Omental fat pad (tissue), 4 donors: ENCODE measurements around the gene NDUFS3. TPM values are rescaled to one million over a fixed set of nuclear protein-coding genes. Genes with fewer than 3 reads are reported as not detected.

Experiments used
- ATAC-seq: fragments of 150-250 bp; one replicate; pipeline ENCODE4 v1.9.1; 2016; ENCODE audit warnings: mild to moderate bottlenecking, moderate library complexity; ENCODE audit not compliant: low FRiP score
- DNase-seq: peaks from one replicate; pipeline ENCODE4 v3.0.0-alpha.2; 2019; ENCODE audit warnings: low spot score
- total RNA-seq, 4 donors: library from RNA; depleted of rRNA; stranded (reverse); fragments of >200 nt; gene quantifications; one replicate each; pipeline ENCODE4 v1.1.0, GENCODE V29; 2016
- TF ChIP-seq, protein P1 (sequence below), 3 donors: fragments of 450-650 bp; IDR thresholded peaks; one replicate each; pipeline ENCODE4 v1.5.1; 2016 to 2017; ENCODE audit warnings: antibody characterized with exemption in 3 of 3, mild to moderate bottlenecking in 3 of 3, moderate library complexity in 2 of 3

NDUFS3 gene
- total RNA-seq, 4 donors from 2014 or later: 46.4 to 51.9 (median 48.6) TPM

DNA sequence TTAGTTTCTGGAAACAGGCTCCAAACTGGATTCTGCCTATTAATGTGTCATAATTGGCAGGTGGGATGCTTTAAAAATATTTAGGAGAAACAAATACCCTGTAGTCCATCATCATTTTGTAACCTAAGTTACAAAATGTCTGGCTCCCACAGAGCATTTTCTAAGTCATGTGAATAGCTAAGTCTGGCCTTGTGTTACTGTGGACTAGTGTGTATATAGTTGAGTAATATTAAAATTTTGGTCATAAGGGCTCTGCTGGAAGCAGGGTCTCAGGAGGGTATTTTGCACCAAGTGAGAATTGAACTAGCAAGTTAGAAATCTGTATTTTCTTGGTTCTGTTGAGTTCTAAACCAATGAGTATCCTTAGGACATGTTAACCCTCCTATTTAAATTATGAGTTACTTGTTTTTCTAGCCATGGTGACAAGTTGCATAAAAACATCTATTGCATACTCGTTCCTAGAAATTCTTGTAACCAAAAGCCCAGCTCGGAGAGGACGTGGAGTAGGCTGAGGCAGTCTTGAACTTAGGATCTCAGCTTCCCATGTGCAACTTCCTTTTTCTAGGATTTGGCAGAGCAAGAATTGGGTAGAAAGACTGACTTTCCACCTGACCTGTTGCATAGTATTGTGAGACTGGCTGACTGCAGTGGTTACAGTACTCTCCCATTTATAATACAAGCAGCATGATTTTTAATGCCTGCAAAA lies 8.1 kb upstream of the NDUFS3 start:
- TF ChIP-seq, protein P1, sequence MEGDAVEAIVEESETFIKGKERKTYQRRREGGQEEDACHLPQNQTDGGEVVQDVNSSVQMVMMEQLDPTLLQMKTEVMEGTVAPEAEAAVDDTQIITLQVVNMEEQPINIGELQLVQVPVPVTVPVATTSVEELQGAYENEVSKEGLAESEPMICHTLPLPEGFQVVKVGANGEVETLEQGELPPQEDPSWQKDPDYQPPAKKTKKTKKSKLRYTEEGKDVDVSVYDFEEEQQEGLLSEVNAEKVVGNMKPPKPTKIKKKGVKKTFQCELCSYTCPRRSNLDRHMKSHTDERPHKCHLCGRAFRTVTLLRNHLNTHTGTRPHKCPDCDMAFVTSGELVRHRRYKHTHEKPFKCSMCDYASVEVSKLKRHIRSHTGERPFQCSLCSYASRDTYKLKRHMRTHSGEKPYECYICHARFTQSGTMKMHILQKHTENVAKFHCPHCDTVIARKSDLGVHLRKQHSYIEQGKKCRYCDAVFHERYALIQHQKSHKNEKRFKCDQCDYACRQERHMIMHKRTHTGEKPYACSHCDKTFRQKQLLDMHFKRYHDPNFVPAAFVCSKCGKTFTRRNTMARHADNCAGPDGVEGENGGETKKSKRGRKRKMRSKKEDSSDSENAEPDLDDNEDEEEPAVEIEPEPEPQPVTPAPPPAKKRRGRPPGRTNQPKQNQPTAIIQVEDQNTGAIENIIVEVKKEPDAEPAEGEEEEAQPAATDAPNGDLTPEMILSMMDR (IDR thresholded peaks at IDR 0.05): no peak
- no peak for ATAC-seq
- DNase-seq: no peak

DNA sequence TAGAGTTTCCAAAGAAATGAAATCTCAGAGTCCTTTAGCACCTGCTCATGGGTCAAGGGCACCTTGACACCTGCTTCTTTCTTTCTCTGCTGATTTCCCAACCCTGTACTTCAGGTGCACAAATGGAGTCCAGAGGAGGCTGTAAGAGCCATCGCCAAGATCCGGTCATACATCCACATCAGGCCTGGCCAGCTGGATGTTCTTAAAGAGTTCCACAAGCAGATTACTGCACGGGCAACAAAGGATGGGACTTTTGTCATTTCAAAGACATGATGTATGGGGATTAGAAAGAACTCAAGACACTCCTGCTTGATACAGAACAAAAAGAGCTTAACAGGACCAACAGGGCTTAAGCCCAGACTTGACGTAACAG lies 7.5 kb upstream of the NDUFS3 start:
- ATAC-seq (no peak), DNase-seq (no peak)
- TF ChIP-seq, protein P1 (IDR thresholded peaks at IDR 0.05): no peak

DNA sequence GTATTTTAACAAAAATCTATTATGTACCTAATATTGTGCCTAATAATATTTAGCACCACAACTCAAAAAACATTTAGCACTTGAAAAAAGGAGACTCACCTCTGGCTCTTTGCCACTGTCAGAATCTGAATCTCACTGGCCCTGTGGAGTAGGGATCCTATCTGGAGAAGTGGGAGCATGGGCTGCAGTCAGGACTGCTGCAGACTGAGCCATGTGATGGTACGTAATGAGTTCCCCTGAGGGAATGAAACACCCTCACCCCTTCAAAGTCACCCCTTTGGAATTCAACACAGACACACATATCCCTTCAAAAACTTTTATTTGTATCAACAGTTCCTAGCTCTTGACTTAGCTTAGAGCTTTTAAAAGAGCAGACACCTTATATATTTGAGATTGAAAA lies 7.0 kb upstream of the NDUFS3 start:
- TF ChIP-seq, protein P1 (IDR thresholded peaks at IDR 0.05): no peak
- ATAC-seq (no peak), DNase-seq (no peak)

DNA sequence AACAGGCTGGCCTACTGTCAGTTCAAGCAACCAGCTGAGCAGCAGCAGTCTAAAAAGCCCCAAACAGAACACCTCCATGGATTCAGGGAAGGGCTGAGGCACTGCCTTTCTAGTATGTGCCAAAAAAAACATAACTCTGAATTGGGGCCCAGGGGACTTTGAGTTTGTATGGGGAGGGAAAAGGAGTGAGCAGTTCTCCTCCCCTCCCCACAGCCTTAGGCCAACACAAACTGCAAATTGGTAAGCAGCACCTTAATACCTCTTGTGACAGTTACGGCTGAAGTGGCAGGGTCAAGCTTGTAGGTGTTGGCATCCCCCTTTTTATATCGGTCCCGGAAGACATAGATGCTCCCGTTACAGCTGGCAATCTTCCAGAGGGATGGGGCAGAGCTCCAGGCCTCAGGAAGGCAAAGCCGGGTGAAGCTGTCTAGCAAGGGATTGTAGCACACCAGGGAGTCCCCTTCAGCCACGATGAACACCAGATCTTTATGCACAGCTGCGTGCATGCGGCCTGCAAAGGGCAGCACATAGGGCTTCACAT lies 6.1 kb upstream of the NDUFS3 start:
- no peak for ATAC-seq
- DNase-seq: no peak
- TF ChIP-seq, protein P1 (IDR thresholded peaks at IDR 0.05): no peak

DNA sequence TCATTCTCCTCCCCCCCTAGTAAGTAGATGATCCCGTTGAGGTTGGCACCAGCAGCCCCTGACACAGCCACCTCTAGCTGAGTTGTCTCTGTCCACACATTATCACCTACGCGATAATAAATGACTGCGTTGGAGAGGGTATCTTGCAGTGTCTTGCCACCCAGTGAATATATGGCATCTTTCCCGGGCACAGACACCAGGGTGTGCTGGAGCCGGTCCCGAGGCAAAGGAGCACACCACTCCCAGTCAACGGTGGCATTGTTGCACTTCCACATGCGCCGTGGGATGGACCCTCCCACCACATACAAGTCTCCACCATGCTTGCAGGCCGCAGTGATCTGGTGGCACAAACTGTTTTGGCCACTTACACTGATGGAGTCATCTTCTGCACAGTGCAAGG lies 5.6 kb upstream of the NDUFS3 start:
- DNase-seq: no peak
- ATAC-seq: no peak
- TF ChIP-seq, protein P1 (IDR thresholded peaks at IDR 0.05): no peak

DNA sequence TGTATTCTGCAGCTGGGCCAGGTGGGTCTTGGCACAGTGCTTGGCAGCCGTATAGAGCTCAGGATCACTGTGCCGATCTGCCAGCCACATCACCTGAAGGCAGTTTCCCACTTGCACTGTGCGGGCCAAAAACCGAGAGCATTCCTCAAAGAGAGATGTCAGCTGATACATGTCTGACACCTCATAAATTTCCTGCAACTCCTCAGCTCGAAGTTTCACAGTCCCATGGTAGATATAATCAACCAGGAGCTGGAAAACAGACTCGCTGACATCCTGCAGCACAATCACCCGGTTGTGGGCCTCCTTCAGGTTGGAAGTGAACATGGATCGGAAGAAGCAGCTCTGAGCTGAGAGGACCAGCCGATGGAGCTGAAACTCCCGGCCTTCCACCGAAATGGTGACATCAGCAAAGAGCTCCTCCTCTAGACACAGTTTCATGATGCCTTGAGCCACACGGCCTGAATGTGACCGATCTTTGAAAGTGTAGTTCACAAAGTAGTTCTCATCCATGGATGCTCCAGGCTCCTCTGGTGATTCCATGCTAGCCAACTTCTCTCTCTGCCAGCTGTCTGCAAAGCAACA lies 1.3 kb upstream of the NDUFS3 start:
- TF ChIP-seq, protein P1 (IDR thresholded peaks at IDR 0.05): no peak
- DNase-seq (no peak), ATAC-seq (no peak)

DNA sequence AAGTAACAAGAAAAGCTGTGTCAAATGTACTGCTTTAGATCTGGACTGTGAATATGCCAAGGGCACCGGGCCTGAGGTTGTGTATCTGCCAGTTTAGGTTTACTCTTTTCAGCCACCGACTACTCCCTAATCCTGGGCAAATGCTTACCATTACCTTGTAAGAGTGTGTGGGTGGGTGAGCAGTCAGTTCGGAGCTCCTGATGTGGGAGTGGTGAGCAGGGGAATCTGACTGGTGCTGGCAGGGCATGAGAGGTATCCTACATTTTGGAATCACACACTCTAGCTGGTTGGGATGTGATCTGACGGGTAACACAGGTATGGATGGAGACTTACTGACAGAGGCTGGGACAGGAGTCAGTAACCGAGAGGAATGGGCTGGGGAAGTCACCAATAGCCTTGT lies 5.0 kb downstream of the NDUFS3 start:
- TF ChIP-seq, protein P1 (IDR thresholded peaks at IDR 0.05): no peak
- DNase-seq: no peak
- no peak for ATAC-seq
